ENCODE measurements around the gene ELN.

DNA sequence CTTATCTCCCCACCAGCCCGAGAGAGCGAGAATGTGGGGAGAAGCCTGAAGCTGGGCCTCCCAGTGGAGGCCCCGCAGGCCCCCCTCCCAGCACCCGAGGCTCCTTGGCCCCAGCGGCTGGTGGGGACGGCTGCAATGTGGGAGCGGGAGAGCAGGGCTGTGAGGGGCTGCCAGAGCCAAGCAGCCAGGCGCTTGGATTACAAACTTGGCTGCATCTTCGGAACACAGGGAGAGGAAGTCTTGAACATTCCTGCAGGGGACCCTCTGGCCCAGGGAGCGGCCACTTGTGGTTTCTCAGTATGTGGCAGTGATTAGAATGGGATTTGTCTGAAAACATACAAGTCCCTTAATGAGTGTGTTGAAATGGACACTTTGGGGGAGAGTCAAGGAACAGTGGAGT, 23.2 kb downstream of the ELN start:
- TF ChIP-seq POLR2A (IDR thresholded peaks at IDR 0.05; ENCODE audit: low read length) = no peak
- no peak for TF ChIP-seq GATA1 (IDR thresholded peaks at IDR 0.05; ENCODE audit: low read depth, low read length)

All from erythroblast (primary cell).